Fibroblast of the aortic adventitia (primary cell): ENCODE data around the gene JAK1. TPM values are rescaled to one million over a fixed set of nuclear protein-coding genes. Genes with fewer than 3 reads are reported as not detected.

ENCODE experiments used
- DNase-seq: peaks from one replicate; pipeline ENCODE4 v3.0.0-alpha.2; 2010; ENCODE audit warnings: low read depth
- H3K4me3 ChIP-seq: 2 replicates; pipeline ENCODE4 v1.5.1; 2011; ENCODE audit warnings: low read depth, mild to moderate bottlenecking, control low read depth, low read length, moderate library complexity
- CTCF ChIP-seq: IDR thresholded peaks from 2 replicates; pipeline ENCODE4 v1.5.1; 2011; ENCODE audit warnings: mild to moderate bottlenecking, low read length, control low read depth, inconsistent platforms; ENCODE audit not compliant: insufficient read depth
- total RNA-seq: library from RNA; depleted of rRNA; stranded (reverse); fragments of >200 nt; gene quantifications from 2 replicates; pipeline ENCODE4 v1.2.3, GENCODE V29; 2012; ENCODE audit warnings: low replicate concordance

Gene JAK1
- total RNA-seq, 1 donor, result 159 TPM

- no peak for TF ChIP-seq CTCF
- no peak overlapping the region for H3K4me3 ChIP-seq
- no peak for DNase-seq
Measured at GRCh38 chr1:64986903-64987871, 20.8 kb upstream of the JAK1 start.

- no peak overlapping the region for H3K4me3 ChIP-seq
- no peak for DNase-seq
- TF ChIP-seq CTCF, result no peak
Measured at GRCh38 chr1:64984737-64985136, 18.4 kb upstream of the JAK1 start.

GRCh38 chr1:64984106-64984505 lies 17.8 kb upstream of the JAK1 start:
- DNase-seq, result no peak
- H3K4me3 ChIP-seq, result no peak overlapping the region
- no peak for TF ChIP-seq CTCF

GRCh38 chr1:64983110-64983509 lies 16.8 kb upstream of the JAK1 start:
- peak; percentile 64 for DNase-seq
- TF ChIP-seq CTCF, result no peak
- H3K4me3 ChIP-seq, result no peak overlapping the region

GRCh38 chr1:64981601-64982533 lies 15.5 kb upstream of the JAK1 start:
- no peak for DNase-seq
- no peak for TF ChIP-seq CTCF
- H3K4me3 ChIP-seq, result no peak overlapping the region

GRCh38 chr1:64980745-64981600 lies 14.6 kb upstream of the JAK1 start:
- DNase-seq, result no peak
- H3K4me3 ChIP-seq, result no peak overlapping the region
- TF ChIP-seq CTCF, result no peak
